ENCODE data around the gene CNTNAP2. TPM values are rescaled to one million over a fixed set of nuclear protein-coding genes. Genes with fewer than 3 reads are reported as not detected.
A peak's percentile ranks its signal among the peaks of the same experiment; 100 is the strongest.

The CNTNAP2 gene
- total and polyA plus RNA-seq, 4 experiments from 2014 or later, result 0.19 to 0.50 (median 0.20) TPM; not detected in 1

DNA sequence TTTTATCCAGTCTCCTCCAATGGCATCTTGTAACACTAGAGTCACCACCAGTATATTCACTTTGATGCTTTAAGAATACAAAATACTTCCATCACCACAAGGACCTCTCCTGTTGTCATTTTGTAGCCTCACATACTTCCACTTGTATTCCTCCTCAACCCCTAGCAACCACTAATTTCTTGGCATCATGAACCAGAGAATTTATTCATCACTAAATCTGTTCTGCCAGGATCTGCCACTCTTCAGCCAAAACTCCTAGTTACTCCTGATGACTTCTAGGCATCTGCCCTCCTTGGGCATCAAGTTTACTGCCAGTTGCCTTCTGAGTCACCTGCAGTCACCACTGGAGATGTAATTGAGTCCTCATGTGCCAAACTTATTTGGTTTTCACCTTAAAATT, 906.8 kb downstream of the CNTNAP2 start:
- no peak overlapping the region for H3K4me3 Mint-ChIP-seq
- DNase-seq, result no peak
- ChIA-PET CTCF (ENCODE audit: partially characterized antibody) (no interaction called here), POLR2A (ENCODE audit: partially characterized antibody) (no interaction called here)
- peaks cover 0 to 18% (median 5%) of the 10 kb centered on the region in 8 donors for H3K9me3 Mint-ChIP-seq
- Histone ChIP-seq H3K27ac (ENCODE audit: low read depth, low read length) (no peak overlapping the region), H3K9me3 (ENCODE audit: control insufficient read depth in 1 of 2, low read length in 2 of 2) (no peaks in the 10 kb centered on the region), H3K27me3 (ENCODE audit: insufficient read depth, low read length) (no peaks in the 10 kb centered on the region), H3K36me3 (ENCODE audit: insufficient read depth, low read length) (no peaks in the 10 kb centered on the region), H3K4me1 (ENCODE audit: insufficient read depth, low read length) (no peaks in the 10 kb centered on the region), H3K4me3 (ENCODE audit: low read length in 2 of 2) (no peak overlapping the region)
- H3K36me3 Mint-ChIP-seq, result no peaks in the 10 kb centered on the region
- H3K4me1 Mint-ChIP-seq, result no peaks in the 10 kb centered on the region
- H3K27ac Mint-ChIP-seq, result no peak overlapping the region
- H3K27me3 Mint-ChIP-seq, result no peaks in the 10 kb centered on the region
- intact Hi-C loops (cut with micrococcal nuclease), result no loop called here

DNA sequence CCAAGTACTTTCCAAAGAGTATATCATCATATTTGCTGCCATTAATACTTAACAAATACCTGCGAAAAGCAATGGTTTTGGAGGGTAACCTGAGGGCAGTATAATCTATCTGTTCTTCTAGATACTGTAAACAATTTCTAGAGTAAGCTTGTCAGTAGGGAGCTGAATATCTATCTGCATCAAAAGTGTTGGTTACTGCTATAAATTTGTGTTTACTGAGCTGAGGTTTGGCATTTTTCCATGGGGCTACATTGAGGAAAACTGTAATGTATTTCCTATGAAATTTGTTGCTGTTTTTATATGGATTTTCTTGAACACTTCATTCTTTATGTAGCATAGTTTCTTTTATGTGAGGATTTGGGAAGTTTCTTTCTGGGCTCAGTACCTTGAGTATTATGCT, 913.4 kb downstream of the CNTNAP2 start:
- Mint-ChIP-seq H3K4me3 (no peak overlapping the region), H3K36me3 (no peaks in the 10 kb centered on the region), H3K27me3 (no peaks in the 10 kb centered on the region), H3K4me1 (no peaks in the 10 kb centered on the region), H3K9me3 (peaks cover under 1 to 15% (median 8%) of the 10 kb centered on the region in 8 donors), H3K27ac (no peak overlapping the region)
- Histone ChIP-seq H3K36me3 (ENCODE audit: insufficient read depth, low read length) (no peaks in the 10 kb centered on the region), H3K27ac (ENCODE audit: low read depth, low read length) (no peak overlapping the region), H3K4me3 (ENCODE audit: low read length in 2 of 2) (no peak overlapping the region), H3K9me3 (ENCODE audit: control insufficient read depth in 1 of 2, low read length in 2 of 2) (no peaks in the 10 kb centered on the region), H3K27me3 (ENCODE audit: insufficient read depth, low read length) (no peaks in the 10 kb centered on the region), H3K4me1 (ENCODE audit: insufficient read depth, low read length) (no peaks in the 10 kb centered on the region)
- CTCF ChIA-PET (ENCODE audit: partially characterized antibody), result no interaction called here
- no peak for DNase-seq
- POLR2A ChIA-PET (ENCODE audit: partially characterized antibody), result no interaction called here
- intact Hi-C loops (cut with micrococcal nuclease), result no loop called here

DNA sequence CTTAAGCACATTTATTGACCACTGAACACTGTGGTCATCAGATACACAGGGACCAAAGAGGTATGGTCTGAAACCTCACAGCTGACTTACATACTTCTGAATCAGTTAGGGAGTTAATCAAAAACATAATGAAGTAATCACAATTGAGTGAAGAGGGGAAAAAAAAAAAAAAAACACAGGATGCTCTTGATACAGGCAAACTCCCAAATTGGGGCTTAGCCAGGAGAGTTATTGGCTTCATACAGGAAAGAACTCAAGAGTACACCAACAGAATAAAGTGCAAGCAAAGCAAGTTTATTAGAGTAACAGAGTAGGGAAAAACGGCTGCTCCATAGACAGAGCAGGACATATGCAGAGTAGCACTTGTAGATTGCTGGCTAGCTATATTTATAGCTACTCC, 917.0 kb downstream of the CNTNAP2 start:
- Histone ChIP-seq H3K4me3 (ENCODE audit: low read length in 2 of 2) (no peak overlapping the region), H3K36me3 (ENCODE audit: insufficient read depth, low read length) (no peaks in the 10 kb centered on the region), H3K9me3 (ENCODE audit: control insufficient read depth in 1 of 2, low read length in 2 of 2) (no peaks in the 10 kb centered on the region), H3K27ac (ENCODE audit: low read depth, low read length) (no peak overlapping the region), H3K27me3 (ENCODE audit: insufficient read depth, low read length) (no peaks in the 10 kb centered on the region), H3K4me1 (ENCODE audit: insufficient read depth, low read length) (no peaks in the 10 kb centered on the region)
- H3K36me3 Mint-ChIP-seq, result no peaks in the 10 kb centered on the region
- no peak overlapping the region for H3K4me3 Mint-ChIP-seq
- H3K27me3 Mint-ChIP-seq, result no peaks in the 10 kb centered on the region
- ChIA-PET CTCF (ENCODE audit: partially characterized antibody) (no interaction called here), POLR2A (ENCODE audit: partially characterized antibody) (no interaction called here)
- H3K27ac Mint-ChIP-seq, result no peak overlapping the region
- DNase-seq, result no peak
- intact Hi-C loops (cut with micrococcal nuclease), result no loop called here
- H3K9me3 Mint-ChIP-seq, result peaks cover 0 to 9% (median 3%) of the 10 kb centered on the region in 8 donors
- no peaks in the 10 kb centered on the region for H3K4me1 Mint-ChIP-seq

DNA sequence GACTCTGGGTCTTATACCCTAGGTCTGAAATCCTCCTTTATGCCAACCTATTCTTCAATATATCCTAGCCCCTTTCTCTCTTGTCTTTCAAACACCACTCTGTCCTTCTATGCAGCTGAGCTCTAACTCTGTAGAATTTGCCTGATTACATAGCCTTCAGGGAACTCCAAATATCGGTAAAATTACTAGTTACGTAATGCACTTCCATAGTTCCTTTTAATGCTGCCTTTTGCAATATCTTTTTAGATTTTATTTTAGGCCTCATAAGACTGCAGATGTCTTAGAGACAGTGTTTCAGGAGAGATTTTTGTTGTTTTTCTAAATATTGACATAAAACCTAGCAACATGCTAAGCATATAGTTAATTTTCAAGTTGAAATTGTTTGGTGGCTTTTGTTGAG, 924.8 kb downstream of the CNTNAP2 start:
- intact Hi-C loops (cut with micrococcal nuclease), result no loop called here
- ChIA-PET POLR2A (ENCODE audit: partially characterized antibody) (no interaction called here), CTCF (ENCODE audit: partially characterized antibody) (no interaction called here)
- H3K27ac ChIP-seq (ENCODE audit: low read depth, low read length), result no peak overlapping the region
- H3K27me3 ChIP-seq (ENCODE audit: insufficient read depth, low read length), result no peaks in the 10 kb centered on the region
- Mint-ChIP-seq H3K27ac (no peak overlapping the region), H3K4me1 (no peaks in the 10 kb centered on the region), H3K4me3 (no peak overlapping the region), H3K36me3 (no peaks in the 10 kb centered on the region), H3K9me3 (peaks cover 0 to 11% (median 7%) of the 10 kb centered on the region in 8 donors), H3K27me3 (no peaks in the 10 kb centered on the region)
- H3K4me1 ChIP-seq (ENCODE audit: insufficient read depth, low read length), result no peaks in the 10 kb centered on the region
- no peaks in the 10 kb centered on the region for H3K9me3 ChIP-seq (ENCODE audit: control insufficient read depth in 1 of 2, low read length in 2 of 2)
- no peak for DNase-seq
- H3K4me3 ChIP-seq (ENCODE audit: low read length in 2 of 2), result no peak overlapping the region
- no peaks in the 10 kb centered on the region for H3K36me3 ChIP-seq (ENCODE audit: insufficient read depth, low read length)

DNA sequence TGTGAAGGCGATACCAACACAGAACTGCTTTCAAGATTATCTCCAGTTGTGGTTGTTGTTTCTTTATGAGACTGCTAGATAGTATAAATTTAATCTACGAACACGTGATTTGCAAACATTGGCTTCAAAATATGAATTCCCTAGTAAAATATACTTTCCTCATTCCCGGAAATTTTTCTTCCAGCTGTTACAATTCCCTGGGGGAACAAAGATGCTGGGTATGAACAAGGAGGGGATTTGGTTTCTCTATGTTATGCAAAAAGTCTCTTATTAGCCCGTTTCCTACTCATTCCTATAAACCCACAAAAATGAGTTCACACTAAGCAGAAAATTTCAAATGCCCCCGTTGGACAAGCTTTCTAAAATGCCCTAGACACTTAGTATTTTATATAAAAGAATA, 928.3 kb downstream of the CNTNAP2 start:
- no peaks in the 10 kb centered on the region for H3K36me3 Mint-ChIP-seq
- ChIA-PET CTCF (ENCODE audit: partially characterized antibody) (no interaction called here), POLR2A (ENCODE audit: partially characterized antibody) (no interaction called here)
- no peak overlapping the region for H3K27ac ChIP-seq (ENCODE audit: low read depth, low read length)
- intact Hi-C loops (cut with micrococcal nuclease), result no loop called here
- no peak overlapping the region for H3K4me3 ChIP-seq (ENCODE audit: low read length in 2 of 2)
- no peak for DNase-seq
- no peaks in the 10 kb centered on the region for H3K9me3 ChIP-seq (ENCODE audit: control insufficient read depth in 1 of 2, low read length in 2 of 2)
- H3K4me1 ChIP-seq (ENCODE audit: insufficient read depth, low read length), result no peaks in the 10 kb centered on the region
- H3K27ac Mint-ChIP-seq, result no peak overlapping the region
- peaks cover 0 to 13% (median 7%) of the 10 kb centered on the region in 8 donors for H3K9me3 Mint-ChIP-seq
- no peaks in the 10 kb centered on the region for H3K4me1 Mint-ChIP-seq
- no peaks in the 10 kb centered on the region for H3K27me3 ChIP-seq (ENCODE audit: insufficient read depth, low read length)
- H3K4me3 Mint-ChIP-seq, result no peak overlapping the region
- H3K36me3 ChIP-seq (ENCODE audit: insufficient read depth, low read length), result no peaks in the 10 kb centered on the region
- no peaks in the 10 kb centered on the region for H3K27me3 Mint-ChIP-seq

DNA sequence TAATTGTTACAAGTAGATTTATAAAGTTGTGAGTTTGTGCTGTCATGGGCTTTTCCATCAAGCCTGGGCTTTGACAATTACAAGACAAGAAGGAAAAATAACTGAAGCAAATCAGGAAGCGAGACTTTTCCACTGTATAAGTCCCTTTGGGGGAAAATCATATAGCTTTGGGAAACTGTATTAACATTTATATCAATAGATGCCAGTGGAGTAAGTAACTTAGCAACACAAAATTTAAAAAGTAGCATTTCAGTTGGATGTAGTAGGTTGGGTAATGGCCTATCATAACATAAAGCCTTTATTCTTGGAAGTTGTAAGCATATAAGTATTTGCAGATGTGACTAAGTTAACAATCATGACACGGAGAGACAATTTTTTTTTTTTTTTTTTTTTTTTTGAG, 931.1 kb downstream of the CNTNAP2 start:
- no peaks in the 10 kb centered on the region for H3K4me1 ChIP-seq (ENCODE audit: insufficient read depth, low read length)
- H3K27me3 ChIP-seq (ENCODE audit: insufficient read depth, low read length), result no peaks in the 10 kb centered on the region
- Mint-ChIP-seq H3K36me3 (no peaks in the 10 kb centered on the region), H3K4me3 (no peak overlapping the region), H3K27me3 (no peaks in the 10 kb centered on the region), H3K9me3 (peaks cover 0 to 11% (median 6%) of the 10 kb centered on the region in 8 donors), H3K27ac (no peak overlapping the region), H3K4me1 (no peaks in the 10 kb centered on the region)
- CTCF ChIA-PET (ENCODE audit: partially characterized antibody), result interaction anchor here (0.7 kb wide), 1 partner anchor 420 kb away, joined by 4 read pairs; no protein-coding TSS in a partner anchor
- H3K36me3 ChIP-seq (ENCODE audit: insufficient read depth, low read length), result no peaks in the 10 kb centered on the region
- DNase-seq, result no peak
- H3K9me3 ChIP-seq (ENCODE audit: control insufficient read depth in 1 of 2, low read length in 2 of 2), result no peaks in the 10 kb centered on the region
- POLR2A ChIA-PET (ENCODE audit: partially characterized antibody), result no interaction called here
- intact Hi-C loops (cut with micrococcal nuclease), result no loop called here
- H3K4me3 ChIP-seq (ENCODE audit: low read length in 2 of 2), result no peak overlapping the region
- no peak overlapping the region for H3K27ac ChIP-seq (ENCODE audit: low read depth, low read length)

DNA sequence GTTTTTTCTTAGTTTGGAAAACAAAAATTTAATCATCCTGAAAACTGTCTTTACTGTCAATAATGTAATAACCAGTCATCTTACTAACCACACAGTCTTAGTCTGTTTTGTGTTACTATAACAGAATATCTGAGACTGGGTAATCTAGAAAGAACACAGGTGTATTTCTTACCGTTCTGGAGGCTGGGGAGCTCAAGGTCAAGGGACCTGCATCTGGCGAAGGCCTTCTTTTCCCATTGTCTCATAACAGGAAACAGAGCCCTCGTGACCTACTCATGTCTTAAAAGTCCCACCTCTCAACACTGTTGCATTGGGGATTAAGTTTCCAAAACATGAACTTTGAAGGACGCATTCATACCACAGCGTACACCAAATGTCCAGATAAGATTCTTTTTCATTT, 932.3 kb downstream of the CNTNAP2 start:
- POLR2A ChIA-PET (ENCODE audit: partially characterized antibody), result no interaction called here
- no peak for DNase-seq
- H3K27me3 Mint-ChIP-seq, result no peaks in the 10 kb centered on the region
- no peak overlapping the region for H3K4me3 Mint-ChIP-seq
- H3K9me3 ChIP-seq (ENCODE audit: control insufficient read depth in 1 of 2, low read length in 2 of 2), result no peaks in the 10 kb centered on the region
- no peaks in the 10 kb centered on the region for H3K36me3 ChIP-seq (ENCODE audit: insufficient read depth, low read length)
- no peak overlapping the region for H3K4me3 ChIP-seq (ENCODE audit: low read length in 2 of 2)
- H3K4me1 Mint-ChIP-seq, result no peaks in the 10 kb centered on the region
- intact Hi-C loops (cut with micrococcal nuclease), result no loop called here
- no peaks in the 10 kb centered on the region for H3K27me3 ChIP-seq (ENCODE audit: insufficient read depth, low read length)
- no peak overlapping the region for H3K27ac ChIP-seq (ENCODE audit: low read depth, low read length)
- CTCF ChIA-PET (ENCODE audit: partially characterized antibody), result no interaction called here
- H3K36me3 Mint-ChIP-seq, result no peaks in the 10 kb centered on the region
- H3K4me1 ChIP-seq (ENCODE audit: insufficient read depth, low read length), result no peaks in the 10 kb centered on the region
- H3K27ac Mint-ChIP-seq, result peak overlapping the region in 1 of 7 donors; percentile 69
- peaks cover 0 to 11% (median 6%) of the 10 kb centered on the region in 8 donors for H3K9me3 Mint-ChIP-seq

DNA sequence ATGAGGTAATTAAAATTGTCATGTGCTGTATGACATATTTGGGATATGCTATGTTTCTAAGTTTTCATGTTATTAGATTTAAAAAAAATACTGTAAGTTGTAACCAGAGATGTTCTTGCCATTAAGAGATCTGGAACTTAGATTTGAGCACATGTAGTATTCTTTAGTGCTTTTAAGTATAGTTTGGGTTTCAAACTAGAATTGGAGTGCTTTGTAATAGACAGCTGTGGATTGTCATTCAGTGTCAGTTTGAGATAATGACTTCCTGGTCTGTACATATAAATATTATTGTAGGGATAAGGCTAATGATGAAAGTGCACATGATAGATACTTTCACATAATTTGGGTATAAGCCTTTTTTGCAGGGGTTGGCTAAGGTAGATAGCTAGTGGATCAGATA, 936.2 kb downstream of the CNTNAP2 start:
- H3K4me1 Mint-ChIP-seq, result no peaks in the 10 kb centered on the region
- no peaks in the 10 kb centered on the region for H3K27me3 Mint-ChIP-seq
- Histone ChIP-seq H3K4me1 (ENCODE audit: insufficient read depth, low read length) (no peaks in the 10 kb centered on the region), H3K27me3 (ENCODE audit: insufficient read depth, low read length) (no peaks in the 10 kb centered on the region), H3K27ac (ENCODE audit: low read depth, low read length) (no peak overlapping the region), H3K36me3 (ENCODE audit: insufficient read depth, low read length) (no peaks in the 10 kb centered on the region), H3K4me3 (ENCODE audit: low read length in 2 of 2) (no peak overlapping the region), H3K9me3 (ENCODE audit: control insufficient read depth in 1 of 2, low read length in 2 of 2) (no peaks in the 10 kb centered on the region)
- intact Hi-C loops (cut with micrococcal nuclease), result no loop called here
- POLR2A ChIA-PET (ENCODE audit: partially characterized antibody), result no interaction called here
- no peak overlapping the region for H3K27ac Mint-ChIP-seq
- CTCF ChIA-PET (ENCODE audit: partially characterized antibody), result no interaction called here
- DNase-seq, result no peak
- peaks cover 0 to 10% (median 2%) of the 10 kb centered on the region in 8 donors for H3K9me3 Mint-ChIP-seq
- H3K36me3 Mint-ChIP-seq, result no peaks in the 10 kb centered on the region
- no peak overlapping the region for H3K4me3 Mint-ChIP-seq
